DND-41 (cell line): Measurements from ENCODE around the gene LAMTOR2.

Source experiments
- ATAC-seq: fragments of 200-7000 bp; cut with Tn5 transposase; 3 replicates; pipeline ENCODE4 v1.9.1; 2021; ENCODE audit warnings: low read depth; ENCODE audit not compliant: insufficient read depth
- DNase-seq: peaks from one replicate; pipeline ENCODE4 v3.0.0-alpha.2; 2020
- H2AFZ ChIP-seq: 2 replicates; pipeline ENCODE4 v1.6.0; 2012; ENCODE audit warnings: low read depth, low read length
- H3K27ac ChIP-seq: 2 replicates; pipeline ENCODE4 v1.5.1; 2012; ENCODE audit warnings: low read length, inconsistent platforms
- H3K27me3 ChIP-seq: fragments of 200-600 bp; sonication (generic); 2 replicates; pipeline ENCODE4 v1.6.0; 2012; ENCODE audit warnings: low read length, mild to moderate bottlenecking, inconsistent platforms; ENCODE audit not compliant: insufficient read depth, poor library complexity
- H3K36me3 ChIP-seq: 2 replicates; pipeline ENCODE4 v1.5.1; 2012; ENCODE audit warnings: low read length, inconsistent platforms; ENCODE audit not compliant: insufficient read depth
- H3K4me1 ChIP-seq: 2 replicates; pipeline ENCODE4 v1.5.1; 2012; ENCODE audit warnings: mild to moderate bottlenecking, low read length; ENCODE audit not compliant: insufficient read depth
- H3K4me2 ChIP-seq: 2 replicates; pipeline ENCODE4 v1.6.0; 2012; ENCODE audit warnings: mild to moderate bottlenecking, moderate library complexity, low read length, inconsistent platforms; ENCODE audit not compliant: insufficient read depth
- H3K4me3 ChIP-seq, 2 experiments: fragments of 200-600 bp in 1 of 2; shearing (Covaris generic) in 1 of 2; 2 replicates each; pipeline ENCODE4 v1.5.1; 2012 to 2016; ENCODE audit warnings: inconsistent platforms in 2 of 2, low read length in 2 of 2, mild to moderate bottlenecking in 2 of 2, low read depth in 1 of 2, moderate library complexity in 1 of 2
- H3K79me2 ChIP-seq: 2 replicates; pipeline ENCODE4 v1.6.0; 2012; ENCODE audit warnings: low read length, inconsistent platforms; ENCODE audit not compliant: insufficient read depth
- H3K9ac ChIP-seq: 2 replicates; pipeline ENCODE4 v1.6.0; 2012; ENCODE audit warnings: low read depth, mild to moderate bottlenecking, inconsistent platforms, low read length, moderate library complexity
- H3K9me3 ChIP-seq: 2 replicates; pipeline ENCODE4 v1.5.1; 2012; ENCODE audit warnings: low read length, moderate library complexity, mild to moderate bottlenecking, inconsistent platforms; ENCODE audit not compliant: insufficient read depth, severe bottlenecking
- H4K20me1 ChIP-seq: 2 replicates; pipeline ENCODE4 v1.6.0; 2012; ENCODE audit warnings: low read length; ENCODE audit not compliant: insufficient read depth
- EZH2 ChIP-seq: IDR thresholded peaks from 3 replicates; pipeline ENCODE4 v1.6.1; 2012; ENCODE audit warnings: borderline replicate concordance, low read depth, mild to moderate bottlenecking, moderate library complexity, low read length, inconsistent platforms; ENCODE audit not compliant: severe bottlenecking
- TF ChIP-seq, protein P1 (sequence below): IDR thresholded peaks from 2 replicates; pipeline ENCODE4 v1.5.1; 2012; ENCODE audit warnings: borderline replicate concordance, low read length, moderate library complexity, mild to moderate bottlenecking; ENCODE audit not compliant: poor library complexity, severe bottlenecking; ENCODE audit errors: extremely low read depth

LAMTOR2 gene

GRCh38 chr1:156054500-156055280 lies at the start of gene LAMTOR2:
TSS of gene LAMTOR2 (plus strand) at chr1:156054782. CDS start at chr1:156054890, 108 bp downstream.
- no peaks in the 10 kb centered on the region for H3K27me3 ChIP-seq
- DNase-seq (peak; percentile 99), ATAC-seq (peak; percentile 81)
- H3K4me1 ChIP-seq = peaks cover 36% of the 10 kb centered on the region
- H3K79me2 ChIP-seq = peaks cover 33% of the 10 kb centered on the region
- H3K9me3 ChIP-seq = no peaks in the 10 kb centered on the region
- H3K36me3 ChIP-seq = peaks cover 38% of the 10 kb centered on the region
- H4K20me1 ChIP-seq = peaks cover 12% of the 10 kb centered on the region; the same call in 1 of the 2 replicates
- H3K4me3 ChIP-seq = peak within 1 kb of the TSS; percentile 66 to 84
- TF ChIP-seq, protein P1, sequence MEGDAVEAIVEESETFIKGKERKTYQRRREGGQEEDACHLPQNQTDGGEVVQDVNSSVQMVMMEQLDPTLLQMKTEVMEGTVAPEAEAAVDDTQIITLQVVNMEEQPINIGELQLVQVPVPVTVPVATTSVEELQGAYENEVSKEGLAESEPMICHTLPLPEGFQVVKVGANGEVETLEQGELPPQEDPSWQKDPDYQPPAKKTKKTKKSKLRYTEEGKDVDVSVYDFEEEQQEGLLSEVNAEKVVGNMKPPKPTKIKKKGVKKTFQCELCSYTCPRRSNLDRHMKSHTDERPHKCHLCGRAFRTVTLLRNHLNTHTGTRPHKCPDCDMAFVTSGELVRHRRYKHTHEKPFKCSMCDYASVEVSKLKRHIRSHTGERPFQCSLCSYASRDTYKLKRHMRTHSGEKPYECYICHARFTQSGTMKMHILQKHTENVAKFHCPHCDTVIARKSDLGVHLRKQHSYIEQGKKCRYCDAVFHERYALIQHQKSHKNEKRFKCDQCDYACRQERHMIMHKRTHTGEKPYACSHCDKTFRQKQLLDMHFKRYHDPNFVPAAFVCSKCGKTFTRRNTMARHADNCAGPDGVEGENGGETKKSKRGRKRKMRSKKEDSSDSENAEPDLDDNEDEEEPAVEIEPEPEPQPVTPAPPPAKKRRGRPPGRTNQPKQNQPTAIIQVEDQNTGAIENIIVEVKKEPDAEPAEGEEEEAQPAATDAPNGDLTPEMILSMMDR = no peak
- no peak for TF ChIP-seq EZH2
- H3K9ac ChIP-seq = peak within 1 kb of the TSS; percentile 72
- peak within 1 kb of the TSS; percentile 90 for H2AFZ ChIP-seq
- H3K27ac ChIP-seq = peak within 1 kb of the TSS; percentile 85
- peak within 1 kb of the TSS; percentile 86 for H3K4me2 ChIP-seq

GRCh38 chr1:156004843-156005584 lies 49.6 kb upstream of the LAMTOR2 start:
- Histone ChIP-seq H3K79me2 (no peaks in the 10 kb centered on the region), H4K20me1 (no peaks in the 10 kb centered on the region), H3K4me1 (peaks cover 8% of the 10 kb centered on the region), H3K27ac (no peak overlapping the region), H3K9ac (no peak overlapping the region), H3K36me3 (peaks cover 20% of the 10 kb centered on the region), H3K4me2 (no peak overlapping the region), H3K27me3 (no peaks in the 10 kb centered on the region), H3K9me3 (no peaks in the 10 kb centered on the region), H3K4me3 (no peak overlapping the region), H2AFZ (no peak overlapping the region)
- ATAC-seq (peak; percentile 81), DNase-seq (peak; percentile 42)
- TF ChIP-seq, protein P1 = no peak
- no peak for TF ChIP-seq EZH2

GRCh38 chr1:156006666-156007376 lies 47.8 kb upstream of the LAMTOR2 start:
- Histone ChIP-seq H3K4me3 (no peak overlapping the region), H2AFZ (no peak overlapping the region), H3K4me2 (no peak overlapping the region), H3K27ac (no peak overlapping the region), H3K9me3 (no peaks in the 10 kb centered on the region), H3K9ac (no peak overlapping the region), H3K27me3 (no peaks in the 10 kb centered on the region), H4K20me1 (no peaks in the 10 kb centered on the region), H3K4me1 (peaks cover 8% of the 10 kb centered on the region), H3K79me2 (no peaks in the 10 kb centered on the region), H3K36me3 (peaks cover 37% of the 10 kb centered on the region)
- no peak for DNase-seq
- no peak for ATAC-seq
- TF ChIP-seq EZH2 = no peak
- TF ChIP-seq, protein P1 = no peak
